K562 (cell line): ENCODE data around the gene OTUD1. TPM values are rescaled to one million over a fixed set of nuclear protein-coding genes. Genes with fewer than 3 reads are reported as not detected.

Experiments
- DACH1 ChIP-seq: fragments of 450-650 bp; IDR thresholded peaks from 2 replicates; pipeline ENCODE4 v1.6.1; 2018; ENCODE audit not compliant: partially characterized antibody
- DEAF1 ChIP-seq: fragments of 450-650 bp; formaldehyde crosslinking; IDR thresholded peaks from 2 replicates; pipeline ENCODE4 v1.4.0; 2020; ENCODE audit warnings: mild to moderate bottlenecking, moderate library complexity
- HCFC1 ChIP-seq: IDR thresholded peaks from 2 replicates; pipeline ENCODE4 v1.6.1; 2012; ENCODE audit warnings: low read depth, low read length, improper control_type of control experiment
- MEF2D ChIP-seq: conservative IDR thresholded peaks from 2 replicates; pipeline ENCODE4 v1.6.1; 2016; ENCODE audit warnings: low read depth, missing genetic modification characterization, missing compliant biosample characterization
- MEIS2 ChIP-seq: fragments of 450-650 bp; IDR thresholded peaks from 2 replicates; pipeline ENCODE4 v1.6.1; 2014; ENCODE audit warnings: mild to moderate bottlenecking; ENCODE audit not compliant: partially characterized antibody
- PKNOX1 ChIP-seq: fragments of 450-650 bp; IDR thresholded peaks from 2 replicates; pipeline ENCODE4 v1.6.1; 2016
- PPARD ChIP-seq: fragments of 250-450 bp; sonication (Bioruptor Pico); IDR thresholded peaks from 2 replicates; pipeline ENCODE4 v1.8.0; 2022; ENCODE audit warnings: inconsistent platforms, mild to moderate bottlenecking, moderate library complexity
- RBFOX2 ChIP-seq: fragments of 200-400 bp; formaldehyde crosslinking; IDR thresholded peaks from 2 replicates; pipeline ENCODE4 v1.6.1; 2017; ENCODE audit warnings: low read depth, mild to moderate bottlenecking, low read length, moderate library complexity
- SOX6 ChIP-seq: fragments of 450-650 bp; IDR thresholded peaks from 2 replicates; pipeline ENCODE4 v1.6.1; 2014; ENCODE audit warnings: mild to moderate bottlenecking
- SPI1 ChIP-seq: IDR thresholded peaks from 2 replicates; pipeline ENCODE4 v1.6.1; 2011; ENCODE audit warnings: low read depth, low read length, control low read depth, borderline replicate concordance
- TFAP4 ChIP-seq: sonication (generic); formaldehyde crosslinking; IDR thresholded peaks from 2 replicates; pipeline ENCODE4 v1.8.0; 2022; ENCODE audit warnings: missing genetic modification reagents, mild to moderate bottlenecking, moderate library complexity, borderline replicate concordance
- THAP7 ChIP-seq: fragments of 250-450 bp; sonication (Bioruptor Pico); IDR thresholded peaks from 2 replicates; pipeline ENCODE4 v1.5.0; 2021
- ZNF318 ChIP-seq, 2 experiments: fragments of 450-650 bp; IDR thresholded peaks; 2 replicates each; pipeline ENCODE4 v1.6.1; 2016; ENCODE audit warnings: mild to moderate bottlenecking in 2 of 2, borderline replicate concordance in 1 of 2, low read depth in 1 of 2, moderate library complexity in 1 of 2
- ZNF384 ChIP-seq: IDR thresholded peaks from 2 replicates; pipeline ENCODE4 v1.6.1; 2012; ENCODE audit warnings: low read depth, low read length, improper control_type of control experiment
- ZNF584 ChIP-seq: fragments of 200-800 bp; sonication (Bioruptor generic); IDR thresholded peaks from 2 replicates; pipeline ENCODE4 v1.6.1; 2016; ENCODE audit warnings: low read depth, mild to moderate bottlenecking, missing genetic modification characterization, missing compliant biosample characterization
- polyA plus RNA-seq, 8 experiments: library from polyadenylated mRNA; depleted of rRNA in 4 of 8; stranded (reverse) in 5 of 8; unstranded in 3 of 8; fragments of >200 nt; fragmentation: Nextera tagmentation in 2 of 8; fragmentation: Illumina TruSeq in 1 of 8; extraction: Ambion mirVana in 2 of 8; extraction: Trizol in 1 of 8; gene quantifications; 2 replicates each; pipeline versions ENCODE4 v1.2.1 to v1.2.3, GENCODE V29; 2011 to 2014; ENCODE audit warnings: inconsistent platforms in 1 of 8, missing spikeins in 1 of 8
- total RNA-seq, 7 experiments: library from RNA; depleted of rRNA in 6 of 7; stranded (reverse); fragments of >200 nt in 6 of 7; fragmentation: Illumina TruSeq in 2 of 7; extraction: Trizol in 2 of 7; gene quantifications; 2 replicates each; pipeline versions ENCODE4 v1.2.1 to v1.2.3, GENCODE V29; 2011 to 2021; ENCODE audit warnings: low replicate concordance in 1 of 7

The OTUD1 gene
- total and polyA plus RNA-seq, 9 of the 15 experiments (the other 6 are each of a cell fraction or from before 2014, with no cell fraction given), result 0.29 to 2.0 (median 0.49) TPM

GRCh38 chr10:23445591-23445990, 6.7 kb downstream of the OTUD1 start (continued):
- TF ChIP-seq TFAP4 (peak; percentile 14; the same call in 1 of the 2 replicates), DEAF1 (CRISPR knock-in tag) (no peak), HCFC1 (no peak), ZNF584 (no peak), PKNOX1 (peak; percentile 28; the same call in 1 of the 2 replicates), RBFOX2 (no peak), ZNF318 (IDR thresholded peaks at IDR 0.05; ENCODE audit: borderline replicate concordance in 1 of 2, low read depth in 1 of 2) (peak in 1 of 2 experiments; percentile 46; a peak in 1 of 4 replicates), SPI1 (no peak), SOX6 (peak; percentile 54; the same call in 1 of the 2 replicates), MEF2D (tag) (peak; percentile 58; the same call in 1 of the 2 replicates), MEIS2 (peak; percentile 86), ZNF384 (no peak), PPARD (no peak), THAP7 (CRISPR knock-in tag) (no peak), DACH1 (peak; percentile 8)
